Astrocyte of the hippocampus (primary cell): ENCODE measurements around the gene UGT2A3.

Experiments used
- DNase-seq: peaks from one replicate; pipeline ENCODE4 v3.0.0; 2011; ENCODE audit warnings: low read depth, low spot score

The UGT2A3 gene

GRCh38 chr4:68912807-68913206, 38.8 kb downstream of the UGT2A3 start:
- DNase-seq, result no peak

GRCh38 chr4:68909385-68909784, 42.2 kb downstream of the UGT2A3 start:
- no peak for DNase-seq

DNA sequence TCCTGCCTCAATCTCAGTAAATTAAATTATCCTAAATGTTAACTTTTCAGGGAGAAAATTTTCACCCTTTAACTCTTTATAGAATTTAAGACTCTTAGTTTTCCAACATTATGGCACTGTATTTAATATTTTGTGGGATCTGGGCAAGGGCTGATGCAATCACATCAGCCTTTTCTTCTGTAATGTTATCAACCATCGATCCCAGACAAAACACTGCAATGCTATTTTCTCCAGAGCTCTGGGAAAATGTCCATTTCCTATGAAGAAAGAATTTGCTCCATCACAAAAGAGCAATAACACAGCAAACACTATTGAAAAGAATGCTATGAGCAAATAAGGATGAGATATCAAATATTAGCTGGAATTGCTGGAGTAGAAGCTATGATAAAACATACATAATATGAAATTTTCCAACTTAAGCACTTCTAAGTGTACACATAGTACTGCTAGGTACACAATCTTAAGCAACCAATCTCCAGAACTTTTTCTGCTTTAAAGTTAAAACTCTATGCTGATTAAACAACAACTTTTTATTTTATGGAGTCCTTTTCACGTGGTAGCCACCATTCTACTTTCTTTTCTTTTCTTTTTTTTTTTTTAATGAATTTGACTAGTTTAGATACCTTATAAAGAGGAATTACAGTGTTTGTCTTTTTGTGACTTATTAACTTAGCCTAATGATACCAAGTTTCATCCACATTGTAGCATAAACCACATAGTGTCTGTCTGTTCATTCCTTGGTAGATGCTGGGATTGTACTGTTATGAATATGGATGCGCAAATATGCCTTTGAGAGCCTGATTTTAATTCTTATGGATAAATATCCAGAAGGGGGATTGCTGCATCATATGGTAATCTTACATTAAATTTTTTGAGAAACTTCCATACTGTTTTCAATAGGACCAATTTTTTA, 43.6 kb downstream of the UGT2A3 start:
- no peak for DNase-seq

DNA sequence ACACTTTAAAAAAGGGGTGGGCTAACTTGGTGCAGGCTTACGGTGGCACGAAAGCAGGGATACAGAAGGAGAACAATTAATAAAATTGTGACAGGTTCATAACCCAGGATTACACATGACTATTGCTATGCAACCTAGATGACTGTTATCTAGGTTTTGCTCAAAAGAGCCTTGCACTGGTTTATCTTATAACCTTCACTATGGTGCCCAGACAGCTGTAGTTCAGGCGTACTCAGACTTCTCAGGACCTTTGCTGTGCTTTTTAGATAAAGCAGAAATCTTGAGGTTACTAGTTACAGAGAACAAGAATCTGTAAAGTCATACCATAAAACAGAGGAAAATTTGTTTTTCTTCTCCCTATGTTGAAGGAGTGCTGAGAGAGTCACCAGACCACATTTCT, 44.4 kb downstream of the UGT2A3 start:
- DNase-seq, result no peak

DNA sequence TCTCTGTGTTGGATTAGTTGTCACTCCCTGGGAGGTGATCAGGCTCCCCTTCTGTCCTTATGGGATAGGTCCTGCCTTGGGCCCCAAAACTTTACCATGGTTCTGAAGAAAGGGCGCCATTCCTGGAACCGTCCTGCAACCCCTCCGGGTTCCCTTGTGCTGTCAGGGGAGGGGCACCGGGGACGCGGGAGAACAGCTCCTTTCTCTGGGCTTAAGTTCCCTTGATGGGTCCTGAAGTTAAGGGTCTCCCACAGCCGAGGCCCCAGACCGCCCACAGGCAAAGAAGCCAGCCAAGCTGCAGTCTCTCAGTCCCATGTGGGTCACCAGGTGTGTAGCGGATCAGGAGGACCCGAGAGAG, 44.8 kb downstream of the UGT2A3 start:
- DNase-seq, result no peak

GRCh38 chr4:68905939-68906779, 45.4 kb downstream of the UGT2A3 start:
- DNase-seq, result peak; percentile 17

- DNase-seq, result no peak
Observed at GRCh38 chr4:68905598-68905938, 46.0 kb downstream of the UGT2A3 start.

GRCh38 chr4:68904786-68905185, 46.8 kb downstream of the UGT2A3 start:
- DNase-seq, result no peak

DNA sequence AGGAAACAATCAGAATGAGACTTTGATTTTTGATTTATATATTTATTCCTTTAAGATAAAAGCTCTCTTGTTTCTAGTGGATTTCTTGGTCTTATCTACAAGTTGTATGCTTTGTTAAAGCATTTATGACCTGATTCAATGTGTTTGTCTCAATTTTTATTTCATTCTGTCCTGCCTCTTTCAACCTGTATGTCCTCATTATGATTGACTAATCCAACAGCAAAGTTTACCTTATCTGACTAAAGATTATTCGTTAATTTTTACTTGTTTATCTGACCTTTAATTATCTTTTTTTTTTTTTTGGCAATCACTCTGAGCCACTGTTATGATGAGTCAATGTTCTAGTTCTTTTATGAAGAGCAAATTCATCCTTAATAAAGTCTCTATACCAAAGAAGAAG, 54.9 kb downstream of the UGT2A3 start:
- no peak for DNase-seq

- no peak for DNase-seq
Observed at GRCh38 chr4:68895561-68896198, 55.9 kb downstream of the UGT2A3 start.

DNA sequence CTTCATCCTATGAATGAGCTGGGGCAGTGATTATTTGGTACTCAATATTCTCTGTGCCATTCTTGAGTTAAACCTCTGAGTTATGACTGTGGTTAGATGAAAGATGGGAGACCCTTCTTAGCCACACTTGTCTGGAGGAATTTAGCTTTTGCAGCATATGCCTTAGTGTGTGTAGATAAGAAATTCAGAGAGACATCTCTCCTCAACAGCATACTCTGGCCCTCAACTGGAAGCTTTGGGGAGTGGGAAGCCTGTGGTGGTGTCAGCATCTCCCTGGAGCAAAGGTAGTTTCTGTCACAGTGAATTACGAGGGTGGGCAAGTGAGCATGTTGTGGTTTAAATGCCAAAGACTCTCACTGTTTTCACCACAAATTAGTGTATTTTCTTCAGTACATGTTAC, 58.7 kb downstream of the UGT2A3 start:
- no peak for DNase-seq

DNA sequence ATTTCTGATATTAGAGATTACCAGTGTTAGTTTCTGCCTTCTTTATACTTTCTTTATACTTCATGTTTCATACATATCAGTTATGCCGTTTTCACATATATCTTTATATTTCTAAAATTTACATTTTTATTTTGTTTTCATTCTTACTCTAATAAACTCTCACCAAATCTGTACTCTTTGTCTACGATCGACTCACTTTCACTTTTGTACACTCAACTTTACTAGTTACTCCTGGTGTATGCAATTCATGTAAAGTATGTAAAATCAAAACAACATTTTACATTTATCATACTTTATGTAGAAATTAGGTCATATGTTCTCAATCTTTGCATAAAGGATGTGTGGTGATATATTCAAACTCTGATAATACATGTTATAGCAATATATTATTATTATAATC, 59.9 kb downstream of the UGT2A3 start:
- DNase-seq, result no peak

- no peak for DNase-seq
Observed at GRCh38 chr4:68885545-68885944, 66.1 kb downstream of the UGT2A3 start.

- DNase-seq, result no peak
Observed at GRCh38 chr4:68883870-68884269, 67.7 kb downstream of the UGT2A3 start.
